ENCODE results near the gene SCAF4. TPM values are rescaled to one million over a fixed set of nuclear protein-coding genes. Genes with fewer than 3 reads are reported as not detected.

SCAF4 gene
- total RNA-seq, 1 donor from 2014 or later, result 51.9 TPM

GRCh38 chr21:31713115-31713514 is 18.8 kb downstream of the SCAF4 start:
- H3K27ac Mint-ChIP-seq (ENCODE audit: unreplicated experiment), result no peak overlapping the region
- H3K9me3 Mint-ChIP-seq (ENCODE audit: unreplicated experiment), result no peaks in the 10 kb centered on the region
- no peak overlapping the region for H3K4me3 Mint-ChIP-seq (ENCODE audit: unreplicated experiment)
- H3K36me3 Mint-ChIP-seq (ENCODE audit: unreplicated experiment), result no peaks in the 10 kb centered on the region
- no peak for DNase-seq
- TF ChIP-seq CTCF (IDR thresholded peaks at IDR 0.05; ENCODE audit: partially characterized antibody, unreplicated experiment), result no peak
- H3K4me1 Mint-ChIP-seq (ENCODE audit: low read depth, unreplicated experiment), result peaks cover 15% of the 10 kb centered on the region
- no peaks in the 10 kb centered on the region for H3K27me3 Mint-ChIP-seq (ENCODE audit: unreplicated experiment)

GRCh38 chr21:31711745-31712285 is 20.1 kb downstream of the SCAF4 start:
- Mint-ChIP-seq H3K27ac (ENCODE audit: unreplicated experiment) (no peak overlapping the region), H3K4me1 (ENCODE audit: low read depth, unreplicated experiment) (peaks cover 14% of the 10 kb centered on the region), H3K4me3 (ENCODE audit: unreplicated experiment) (no peak overlapping the region), H3K9me3 (ENCODE audit: unreplicated experiment) (no peaks in the 10 kb centered on the region), H3K36me3 (ENCODE audit: unreplicated experiment) (no peaks in the 10 kb centered on the region), H3K27me3 (ENCODE audit: unreplicated experiment) (no peaks in the 10 kb centered on the region)
- TF ChIP-seq CTCF (IDR thresholded peaks at IDR 0.05; ENCODE audit: partially characterized antibody, unreplicated experiment), result no peak
- no peak for DNase-seq

- no peak for DNase-seq
- peaks cover 15% of the 10 kb centered on the region for H3K4me1 Mint-ChIP-seq (ENCODE audit: low read depth, unreplicated experiment)
- TF ChIP-seq CTCF (IDR thresholded peaks at IDR 0.05; ENCODE audit: partially characterized antibody, unreplicated experiment), result no peak
- H3K9me3 Mint-ChIP-seq (ENCODE audit: unreplicated experiment), result no peaks in the 10 kb centered on the region
- H3K27me3 Mint-ChIP-seq (ENCODE audit: unreplicated experiment), result no peaks in the 10 kb centered on the region
- no peak overlapping the region for H3K27ac Mint-ChIP-seq (ENCODE audit: unreplicated experiment)
- no peak overlapping the region for H3K4me3 Mint-ChIP-seq (ENCODE audit: unreplicated experiment)
- H3K36me3 Mint-ChIP-seq (ENCODE audit: unreplicated experiment), result no peaks in the 10 kb centered on the region
Observed at GRCh38 chr21:31711326-31711725, 20.6 kb downstream of the SCAF4 start.

GRCh38 chr21:31710586-31710985 is 21.3 kb downstream of the SCAF4 start:
- TF ChIP-seq CTCF (IDR thresholded peaks at IDR 0.05; ENCODE audit: partially characterized antibody, unreplicated experiment), result no peak
- DNase-seq, result no peak
- no peaks in the 10 kb centered on the region for H3K36me3 Mint-ChIP-seq (ENCODE audit: unreplicated experiment)
- H3K4me3 Mint-ChIP-seq (ENCODE audit: unreplicated experiment), result no peak overlapping the region
- no peaks in the 10 kb centered on the region for H3K9me3 Mint-ChIP-seq (ENCODE audit: unreplicated experiment)
- no peaks in the 10 kb centered on the region for H3K27me3 Mint-ChIP-seq (ENCODE audit: unreplicated experiment)
- H3K4me1 Mint-ChIP-seq (ENCODE audit: low read depth, unreplicated experiment), result peaks cover 17% of the 10 kb centered on the region
- no peak overlapping the region for H3K27ac Mint-ChIP-seq (ENCODE audit: unreplicated experiment)

- Mint-ChIP-seq H3K27ac (ENCODE audit: unreplicated experiment) (no peak overlapping the region), H3K36me3 (ENCODE audit: unreplicated experiment) (no peaks in the 10 kb centered on the region), H3K9me3 (ENCODE audit: unreplicated experiment) (no peaks in the 10 kb centered on the region), H3K4me3 (ENCODE audit: unreplicated experiment) (no peak overlapping the region), H3K4me1 (ENCODE audit: low read depth, unreplicated experiment) (peaks cover 7% of the 10 kb centered on the region), H3K27me3 (ENCODE audit: unreplicated experiment) (no peaks in the 10 kb centered on the region)
- no peak for TF ChIP-seq CTCF (IDR thresholded peaks at IDR 0.05; ENCODE audit: partially characterized antibody, unreplicated experiment)
- no peak for DNase-seq
Observed at GRCh38 chr21:31708541-31708940, 23.4 kb downstream of the SCAF4 start.

All from glutamatergic neuron (in vitro differentiated cells).